Measurements from ENCODE around the gene PTPRM. TPM values are rescaled to one million over a fixed set of nuclear protein-coding genes. Genes with fewer than 3 reads are reported as not detected.

Gene PTPRM
- polyA plus RNA-seq, 1 donor (not counting 4 experiments of a cell fraction or from before 2014, with no cell fraction given), result 54.5 TPM

GRCh38 chr18:7987284-7987976 is 420.3 kb downstream of the PTPRM start:
- H3K36me3 ChIP-seq (ENCODE audit: control insufficient read depth in 2 of 2, extremely low read depth in 1 of 2, insufficient read depth in 2 of 2, low read length in 2 of 2), result no peaks in the 10 kb centered on the region
- TF ChIP-seq CTCF (optimal IDR thresholded peaks at IDR 0.05 in 1 of 3, IDR thresholded peaks at IDR 0.05 in 1 of 3, conservative IDR thresholded peaks at IDR 0.05 in 1 of 3; ENCODE audit: extremely low read depth in 1 of 3, insufficient read depth in 2 of 3, low read length in 3 of 3) (no peak), EZH2 (IDR thresholded peaks at IDR 0.05; ENCODE audit: low read length) (no peak)
- DNase-seq (ENCODE audit: low read depth, low spot score), result no peak
- H3K4me3 ChIP-seq (ENCODE audit: control insufficient read depth in 2 of 3, extremely low read depth in 1 of 3, insufficient read depth in 2 of 3, low read depth in 1 of 3, low read length in 3 of 3), result no peak overlapping the region
- no peak overlapping the region for H3K4me2 ChIP-seq (ENCODE audit: control insufficient read depth, extremely low read depth, insufficient read depth, low read depth, low read length)
- H3K9me3 ChIP-seq (ENCODE audit: control insufficient read depth, low read depth, low read length), result no peaks in the 10 kb centered on the region
- no peak overlapping the region for H2AFZ ChIP-seq (ENCODE audit: control insufficient read depth, low read length)
- dilution Hi-C loops (cut with MboI; ENCODE audit: extremely low pct_ligation_motif_present, low sequenced_read_pairs), result no loop called here
- no peaks in the 10 kb centered on the region for H4K20me1 ChIP-seq (ENCODE audit: control insufficient read depth, extremely low read depth, insufficient read depth, low read length)
- H3K4me1 ChIP-seq (ENCODE audit: control insufficient read depth, extremely low read depth, insufficient read depth, low read length), result no peaks in the 10 kb centered on the region
- H3K79me2 ChIP-seq (ENCODE audit: control insufficient read depth, insufficient read depth, low read length), result no peaks in the 10 kb centered on the region
- no peak overlapping the region for H3K27ac ChIP-seq (ENCODE audit: control insufficient read depth, insufficient read depth, low read length)
- no peaks in the 10 kb centered on the region for H3K27me3 ChIP-seq (ENCODE audit: control insufficient read depth, extremely low read depth, insufficient read depth, low read length)
- no peaks in the 10 kb centered on the region for H3K9me1 ChIP-seq (ENCODE audit: control insufficient read depth, extremely low read depth, insufficient read depth, low read length)
- H3K9ac ChIP-seq (ENCODE audit: control insufficient read depth, extremely low read depth, insufficient read depth, low read length), result no peak overlapping the region
- no peak for FAIRE-seq

- dilution Hi-C loops (cut with MboI; ENCODE audit: extremely low pct_ligation_motif_present, low sequenced_read_pairs), result no loop called here
- Histone ChIP-seq H3K4me2 (ENCODE audit: control insufficient read depth, extremely low read depth, insufficient read depth, low read depth, low read length) (no peak overlapping the region), H3K9me1 (ENCODE audit: control insufficient read depth, extremely low read depth, insufficient read depth, low read length) (no peaks in the 10 kb centered on the region), H4K20me1 (ENCODE audit: control insufficient read depth, extremely low read depth, insufficient read depth, low read length) (no peaks in the 10 kb centered on the region), H3K27ac (ENCODE audit: control insufficient read depth, insufficient read depth, low read length) (no peak overlapping the region), H3K9ac (ENCODE audit: control insufficient read depth, extremely low read depth, insufficient read depth, low read length) (no peak overlapping the region), H2AFZ (ENCODE audit: control insufficient read depth, low read length) (no peak overlapping the region), H3K36me3 (ENCODE audit: control insufficient read depth in 2 of 2, extremely low read depth in 1 of 2, insufficient read depth in 2 of 2, low read length in 2 of 2) (no peaks in the 10 kb centered on the region), H3K4me3 (ENCODE audit: control insufficient read depth in 2 of 3, extremely low read depth in 1 of 3, insufficient read depth in 2 of 3, low read depth in 1 of 3, low read length in 3 of 3) (no peak overlapping the region), H3K4me1 (ENCODE audit: control insufficient read depth, extremely low read depth, insufficient read depth, low read length) (no peaks in the 10 kb centered on the region), H3K9me3 (ENCODE audit: control insufficient read depth, low read depth, low read length) (no peaks in the 10 kb centered on the region), H3K27me3 (ENCODE audit: control insufficient read depth, extremely low read depth, insufficient read depth, low read length) (no peaks in the 10 kb centered on the region), H3K79me2 (ENCODE audit: control insufficient read depth, insufficient read depth, low read length) (no peaks in the 10 kb centered on the region)
- FAIRE-seq, result no peak
- no peak for DNase-seq (ENCODE audit: low read depth, low spot score)
- TF ChIP-seq EZH2 (IDR thresholded peaks at IDR 0.05; ENCODE audit: low read length) (no peak), CTCF (optimal IDR thresholded peaks at IDR 0.05 in 1 of 3, IDR thresholded peaks at IDR 0.05 in 1 of 3, conservative IDR thresholded peaks at IDR 0.05 in 1 of 3; ENCODE audit: extremely low read depth in 1 of 3, insufficient read depth in 2 of 3, low read length in 3 of 3) (no peak)
These were observed 423.6 kb downstream of the PTPRM start for GRCh38 chr18:7990670-7991069.
